Glutamatergic neuron (in vitro differentiated cells): Measurements from ENCODE around the gene BCAS2. TPM values are rescaled to one million over a fixed set of nuclear protein-coding genes. Genes with fewer than 3 reads are reported as not detected.

Experiments
- DNase-seq: peaks from one replicate; pipeline ENCODE4 v3.0.0; 2022
- H3K27ac Mint-ChIP-seq: one replicate; pipeline ENCODE4 v1.8.0; 2020; ENCODE audit warnings: mild to moderate bottlenecking, mixed read lengths, inconsistent platforms; ENCODE audit not compliant: unreplicated experiment
- H3K27me3 Mint-ChIP-seq: one replicate; pipeline ENCODE4 v1.8.0; 2020; ENCODE audit warnings: mild to moderate bottlenecking, moderate library complexity, mixed read lengths, inconsistent platforms; ENCODE audit not compliant: unreplicated experiment
- H3K36me3 Mint-ChIP-seq: one replicate; pipeline ENCODE4 v1.8.0; 2020; ENCODE audit warnings: mild to moderate bottlenecking, mixed read lengths, inconsistent platforms; ENCODE audit not compliant: unreplicated experiment
- H3K4me1 Mint-ChIP-seq: one replicate; pipeline ENCODE4 v1.8.0; 2020; ENCODE audit warnings: mild to moderate bottlenecking, low read depth, mixed read lengths, inconsistent platforms; ENCODE audit not compliant: unreplicated experiment
- H3K4me3 Mint-ChIP-seq: one replicate; pipeline ENCODE4 v1.8.0; 2020; ENCODE audit warnings: mild to moderate bottlenecking, mixed read lengths, inconsistent platforms; ENCODE audit not compliant: unreplicated experiment
- H3K9me3 Mint-ChIP-seq: one replicate; pipeline ENCODE4 v1.8.0; 2020; ENCODE audit warnings: mild to moderate bottlenecking, moderate library complexity, mixed read lengths, inconsistent platforms; ENCODE audit not compliant: unreplicated experiment
- total RNA-seq: library from RNA; stranded (reverse); fragmentation: NEBNext Ultra II Directional; extraction: Animal tissue kit (Norgen Biotek cat#: 25700); gene quantifications from one replicate; pipeline ENCODE4 v1.2.1, GENCODE V29; 2021; ENCODE audit not compliant: unreplicated experiment
- TF ChIP-seq, protein P1 (sequence below): fragments of 200-600 bp; sonication (generic); IDR thresholded peaks from one replicate; pipeline ENCODE4 v1.5.0; 2021; ENCODE audit not compliant: partially characterized antibody, unreplicated experiment

BCAS2 gene
- total RNA-seq, 1 donor from 2014 or later: 52.4 TPM

- no peak overlapping the region for H3K4me3 Mint-ChIP-seq
- no peaks in the 10 kb centered on the region for H3K36me3 Mint-ChIP-seq
- TF ChIP-seq, protein P1, sequence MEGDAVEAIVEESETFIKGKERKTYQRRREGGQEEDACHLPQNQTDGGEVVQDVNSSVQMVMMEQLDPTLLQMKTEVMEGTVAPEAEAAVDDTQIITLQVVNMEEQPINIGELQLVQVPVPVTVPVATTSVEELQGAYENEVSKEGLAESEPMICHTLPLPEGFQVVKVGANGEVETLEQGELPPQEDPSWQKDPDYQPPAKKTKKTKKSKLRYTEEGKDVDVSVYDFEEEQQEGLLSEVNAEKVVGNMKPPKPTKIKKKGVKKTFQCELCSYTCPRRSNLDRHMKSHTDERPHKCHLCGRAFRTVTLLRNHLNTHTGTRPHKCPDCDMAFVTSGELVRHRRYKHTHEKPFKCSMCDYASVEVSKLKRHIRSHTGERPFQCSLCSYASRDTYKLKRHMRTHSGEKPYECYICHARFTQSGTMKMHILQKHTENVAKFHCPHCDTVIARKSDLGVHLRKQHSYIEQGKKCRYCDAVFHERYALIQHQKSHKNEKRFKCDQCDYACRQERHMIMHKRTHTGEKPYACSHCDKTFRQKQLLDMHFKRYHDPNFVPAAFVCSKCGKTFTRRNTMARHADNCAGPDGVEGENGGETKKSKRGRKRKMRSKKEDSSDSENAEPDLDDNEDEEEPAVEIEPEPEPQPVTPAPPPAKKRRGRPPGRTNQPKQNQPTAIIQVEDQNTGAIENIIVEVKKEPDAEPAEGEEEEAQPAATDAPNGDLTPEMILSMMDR: no peak
- DNase-seq: no peak
- H3K27ac Mint-ChIP-seq: no peak overlapping the region
- H3K9me3 Mint-ChIP-seq: no peaks in the 10 kb centered on the region
- no peaks in the 10 kb centered on the region for H3K27me3 Mint-ChIP-seq
- no peaks in the 10 kb centered on the region for H3K4me1 Mint-ChIP-seq
These were observed 29.3 kb upstream of the BCAS2 start for GRCh38 chr1:114610546-114611245.

GRCh38 chr1:114609826-114610225, 28.4 kb upstream of the BCAS2 start:
- DNase-seq: no peak
- TF ChIP-seq, protein P1: no peak
- no peaks in the 10 kb centered on the region for H3K4me1 Mint-ChIP-seq
- no peaks in the 10 kb centered on the region for H3K36me3 Mint-ChIP-seq
- no peaks in the 10 kb centered on the region for H3K27me3 Mint-ChIP-seq
- H3K4me3 Mint-ChIP-seq: no peak overlapping the region
- H3K9me3 Mint-ChIP-seq: no peaks in the 10 kb centered on the region
- no peak overlapping the region for H3K27ac Mint-ChIP-seq

GRCh38 chr1:114609026-114609425, 27.6 kb upstream of the BCAS2 start:
- Mint-ChIP-seq H3K4me1 (no peaks in the 10 kb centered on the region), H3K27me3 (no peaks in the 10 kb centered on the region), H3K27ac (no peak overlapping the region), H3K9me3 (no peaks in the 10 kb centered on the region), H3K4me3 (no peak overlapping the region), H3K36me3 (no peaks in the 10 kb centered on the region)
- DNase-seq: no peak
- TF ChIP-seq, protein P1: no peak

DNA sequence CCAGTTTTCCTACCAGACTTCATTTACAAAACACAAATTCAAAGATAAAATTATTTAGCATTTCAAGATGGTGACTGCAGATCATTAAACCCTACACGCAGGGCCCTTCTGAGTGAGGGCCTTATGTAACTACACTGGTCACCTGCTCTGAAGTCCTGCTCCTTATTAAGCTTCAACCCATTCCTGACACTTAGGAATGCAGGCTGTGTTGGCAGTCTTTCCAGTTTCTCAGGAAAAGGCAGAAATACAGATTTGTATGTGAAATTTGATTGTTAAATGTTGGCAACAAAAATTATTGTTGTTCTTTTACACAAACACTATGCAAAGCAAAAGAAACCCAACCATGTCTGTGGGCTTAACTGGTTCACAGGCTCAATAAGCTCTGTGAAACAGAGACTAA, 25.8 kb upstream of the BCAS2 start:
- no peak overlapping the region for H3K27ac Mint-ChIP-seq
- TF ChIP-seq, protein P1: no peak
- H3K27me3 Mint-ChIP-seq: no peaks in the 10 kb centered on the region
- H3K36me3 Mint-ChIP-seq: no peaks in the 10 kb centered on the region
- H3K4me3 Mint-ChIP-seq: no peak overlapping the region
- no peak for DNase-seq
- no peaks in the 10 kb centered on the region for H3K9me3 Mint-ChIP-seq
- no peaks in the 10 kb centered on the region for H3K4me1 Mint-ChIP-seq

GRCh38 chr1:114597949-114598348, 16.5 kb upstream of the BCAS2 start:
- H3K4me3 Mint-ChIP-seq: no peak overlapping the region
- no peaks in the 10 kb centered on the region for H3K4me1 Mint-ChIP-seq
- no peaks in the 10 kb centered on the region for H3K27me3 Mint-ChIP-seq
- no peak overlapping the region for H3K27ac Mint-ChIP-seq
- TF ChIP-seq, protein P1: no peak
- H3K36me3 Mint-ChIP-seq: no peaks in the 10 kb centered on the region
- no peaks in the 10 kb centered on the region for H3K9me3 Mint-ChIP-seq
- no peak for DNase-seq
